ENCODE results near the gene ITGA3. TPM values are rescaled to one million over a fixed set of nuclear protein-coding genes. Genes with fewer than 3 reads are reported as not detected.

Gene ITGA3
- total RNA-seq, 1 experiment from 2014 or later = 22.5 TPM

GRCh38 chr17:50047083-50047482, 8.8 kb upstream of the ITGA3 start:
- no peak overlapping the region for H2BK120ac ChIP-seq (ENCODE audit: low read depth, low read length, poor library complexity, severe bottlenecking)
- no peaks in the 10 kb centered on the region for H3K9me3 ChIP-seq (ENCODE audit: control insufficient read depth, low read depth, low read length)
- H2AFZ ChIP-seq (ENCODE audit: low read length) = no peak overlapping the region
- H3K4me1 Mint-ChIP-seq = peaks cover 38 to 42% of the 10 kb centered on the region in 2 experiments
- H2BK5ac ChIP-seq (ENCODE audit: insufficient read length, low read length) = no peak overlapping the region
- no peaks in the 10 kb centered on the region for H4K20me1 ChIP-seq (ENCODE audit: control insufficient read depth, insufficient read depth, insufficient read length)
- H3K4me2 ChIP-seq (ENCODE audit: insufficient read depth, insufficient read length, low read length) = no peak overlapping the region
- no peak overlapping the region for H3K4me3 Mint-ChIP-seq
- no peak overlapping the region for H3K56ac ChIP-seq (ENCODE audit: insufficient read length, low read depth, low read length)
- no peak overlapping the region for H2BK20ac ChIP-seq (ENCODE audit: low read depth, low read length, poor library complexity, severe bottlenecking)
- H4K8ac ChIP-seq (replicated peaks; ENCODE audit: insufficient read length, low read depth, low read length) = no peak overlapping the region
- no CpG with 5 or more reads among the region's 6 CpGs for WGBS (ENCODE audit: extremely low coverage, insufficient read length, low lambda C conversion rate)
- H2AK5ac ChIP-seq (ENCODE audit: insufficient read length, low read length) = no peak overlapping the region
- H3K36me3 Mint-ChIP-seq (ENCODE audit: insufficient read depth in 1 of 3, low read depth in 3 of 3) = no peaks in the 10 kb centered on the region; a peak in 1 of 7 replicates
- no peak overlapping the region for H3K14ac ChIP-seq (ENCODE audit: insufficient read depth, low read length)
- no peaks in the 10 kb centered on the region for H3K23me2 ChIP-seq (ENCODE audit: insufficient read length, low read depth, low read length, poor library complexity, severe bottlenecking)
- H2BK12ac ChIP-seq (ENCODE audit: insufficient read length, low read depth, low read length) = no peak overlapping the region
- H3K4me1 ChIP-seq (ENCODE audit: insufficient read depth, low read length) = peaks cover 7% of the 10 kb centered on the region; the same call in 1 of the 2 replicates
- H3K4ac ChIP-seq (ENCODE audit: low read depth, low read length) = no peak overlapping the region
- H3K79me2 ChIP-seq (ENCODE audit: insufficient read depth, low read length) = no peaks in the 10 kb centered on the region
- H3K79me1 ChIP-seq (ENCODE audit: insufficient read depth, low read depth, low read length, poor library complexity, severe bottlenecking) = no peaks in the 10 kb centered on the region
- TF ChIP-seq CTCF (conservative IDR thresholded peaks at IDR 0.05) = no peak
- H3K23ac ChIP-seq (ENCODE audit: insufficient read length, low read depth, low read length) = no peak overlapping the region
- no peak overlapping the region for H2BK15ac ChIP-seq (ENCODE audit: low read depth, low read length)
- H3K18ac ChIP-seq (ENCODE audit: insufficient read length, low read depth, low read length) = no peak overlapping the region
- no peak overlapping the region for H3K9ac ChIP-seq (ENCODE audit: extremely low read depth, insufficient read length, low read length)
- H3K27me3 Mint-ChIP-seq (ENCODE audit: low read depth) = peaks cover 4% of the 10 kb centered on the region
- no peak overlapping the region for H3T11ph ChIP-seq (ENCODE audit: low read length)
- no peak overlapping the region for H4K91ac ChIP-seq (ENCODE audit: insufficient read length, low read depth, low read length)
- DNase-seq = no peak
- H3K9me3 Mint-ChIP-seq = no peaks in the 10 kb centered on the region
- H4K5ac ChIP-seq (ENCODE audit: insufficient read length, low read depth, low read length) = no peak overlapping the region
- no peak overlapping the region for H3K27ac ChIP-seq (ENCODE audit: insufficient read length, low read depth, low read length)
- H3K27me3 ChIP-seq (ENCODE audit: insufficient read depth, low read length) = no peaks in the 10 kb centered on the region
- H3K27ac Mint-ChIP-seq = peak overlapping the region in 1 of 3 experiments; percentile 61; a peak in 2 of 7 replicates
